SK-N-SH treated with all-trans-retinoic acid at 6 μM for 48 hours (cell line): ENCODE results near the gene PFKL.

Experiments
- CSDC2 ChIP-seq: fragments of 250-450 bp; sonication (Bioruptor Pico); IDR thresholded peaks from 2 replicates; pipeline ENCODE4 v1.5.0; 2020; ENCODE audit warnings: mild to moderate bottlenecking, moderate library complexity
- ZFP30 ChIP-seq: fragments of 450-650 bp; formaldehyde crosslinking; IDR thresholded peaks from 2 replicates; pipeline ENCODE4 v1.5.0; 2022; ENCODE audit warnings: mild to moderate bottlenecking, moderate library complexity
- ZNF70 ChIP-seq: fragments of 450-650 bp; formaldehyde crosslinking; IDR thresholded peaks from 2 replicates; pipeline ENCODE4 v1.5.0; 2020; ENCODE audit warnings: mild to moderate bottlenecking, moderate library complexity

DNA sequence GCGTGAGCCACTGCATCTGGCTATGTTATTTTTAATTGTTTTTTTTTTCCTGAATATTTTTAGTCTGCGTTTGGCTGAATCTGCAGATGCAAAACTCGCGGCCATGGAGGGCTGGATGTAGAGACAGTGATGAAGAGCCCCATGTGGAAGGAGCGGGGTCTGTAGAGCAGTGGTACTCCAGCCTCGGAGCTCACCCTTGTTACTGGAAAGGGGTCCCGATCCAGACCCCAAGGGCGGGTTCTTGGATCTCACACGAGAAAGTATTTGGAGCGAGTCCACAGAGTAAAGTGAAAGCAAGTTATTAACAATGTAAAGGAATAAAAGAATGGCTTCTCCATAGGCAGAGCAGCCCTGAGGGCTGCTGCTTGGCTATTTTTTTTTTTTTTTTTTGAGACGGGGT is 56.3 kb downstream of the PFKL start:
- no peak for TF ChIP-seq ZFP30
- no peak for TF ChIP-seq ZNF70 (CRISPR knock-in tag)
- no peak for TF ChIP-seq CSDC2 (CRISPR knock-in tag)
